ENCODE measurements around the gene PTPRG.

PTPRG gene

GRCh38 chr3:61664105-61664482, 102.7 kb downstream of the PTPRG start:
- DNase-seq: no peak

GRCh38 chr3:61665121-61665520, 103.8 kb downstream of the PTPRG start:
- DNase-seq: no peak

GRCh38 chr3:61665987-61666386, 104.6 kb downstream of the PTPRG start:
- no peak for DNase-seq

- DNase-seq: no peak
These were observed 105.4 kb downstream of the PTPRG start for GRCh38 chr3:61666615-61667330.

GRCh38 chr3:61667383-61667782, 106.0 kb downstream of the PTPRG start:
- no peak for DNase-seq

- no peak for DNase-seq
These were observed 106.4 kb downstream of the PTPRG start for GRCh38 chr3:61667814-61668213.

- DNase-seq: no peak
These were observed 107.0 kb downstream of the PTPRG start for GRCh38 chr3:61668317-61668864.

- DNase-seq: no peak
These were observed 107.8 kb downstream of the PTPRG start for GRCh38 chr3:61669203-61669602.

GRCh38 chr3:61669668-61670299, 108.4 kb downstream of the PTPRG start:
- DNase-seq: no peak

GRCh38 chr3:61673651-61674050, 112.3 kb downstream of the PTPRG start:
- DNase-seq: no peak

- no peak for DNase-seq
These were observed 113.2 kb downstream of the PTPRG start for GRCh38 chr3:61674596-61674995.

GRCh38 chr3:61679026-61679425, 117.7 kb downstream of the PTPRG start:
- DNase-seq: no peak

- no peak for DNase-seq
These were observed 119.2 kb downstream of the PTPRG start for GRCh38 chr3:61680617-61681016.

- DNase-seq: no peak
These were observed 120.3 kb downstream of the PTPRG start for GRCh38 chr3:61681636-61682035.

- no peak for DNase-seq
These were observed 121.5 kb downstream of the PTPRG start for GRCh38 chr3:61682671-61683548.

GRCh38 chr3:61683549-61684236, 122.3 kb downstream of the PTPRG start:
- no peak for DNase-seq

GRCh38 chr3:61684386-61684785, 123.0 kb downstream of the PTPRG start:
- no peak for DNase-seq

GRCh38 chr3:61685755-61686154, 124.4 kb downstream of the PTPRG start:
- DNase-seq: no peak

- DNase-seq: no peak
These were observed 124.9 kb downstream of the PTPRG start for GRCh38 chr3:61686228-61686648.

- DNase-seq: no peak
These were observed 125.8 kb downstream of the PTPRG start for GRCh38 chr3:61687206-61687605.

GRCh38 chr3:61687663-61688306, 126.4 kb downstream of the PTPRG start:
- no peak for DNase-seq

GRCh38 chr3:61688307-61688984, 127.1 kb downstream of the PTPRG start:
- no peak for DNase-seq
